DOHH2 (cell line): Measurements from ENCODE around the gene BSDC1.

Experiments used
- H3F3A ChIP-seq: fragments of 200-600 bp; sonication (generic), shearing (Covaris generic); 2 replicates; pipeline ENCODE4 v1.6.0; 2016; ENCODE audit warnings: antibody characterized with exemption, mild to moderate bottlenecking; ENCODE audit not compliant: control insufficient read depth, insufficient read depth
- H3K27ac ChIP-seq: fragments of 200-600 bp; sonication (generic); 2 replicates; pipeline ENCODE4 v1.5.1; 2014; ENCODE audit warnings: low read depth, mild to moderate bottlenecking, low read length, moderate library complexity
- H3K27me3 ChIP-seq: fragments of 200-600 bp; sonication (generic); 2 replicates; pipeline ENCODE4 v1.6.1; 2014; ENCODE audit warnings: mild to moderate bottlenecking, low read length, mixed read lengths; ENCODE audit not compliant: control insufficient read depth
- H3K36me3 ChIP-seq: fragments of 200-600 bp; sonication (generic); 2 replicates; pipeline ENCODE4 v1.6.1; 2014; ENCODE audit warnings: mild to moderate bottlenecking, low read length, moderate library complexity, mixed read lengths; ENCODE audit not compliant: control insufficient read depth
- H3K4me1 ChIP-seq: fragments of 200-600 bp; sonication (generic); 2 replicates; pipeline ENCODE4 v1.6.1; 2014; ENCODE audit warnings: mild to moderate bottlenecking, low read length, mixed read lengths; ENCODE audit not compliant: control insufficient read depth
- H3K4me2 ChIP-seq: fragments of 200-600 bp; sonication (generic); 2 replicates; pipeline ENCODE4 v1.6.0; 2014; ENCODE audit warnings: mild to moderate bottlenecking, low read length, moderate library complexity
- H3K4me3 ChIP-seq: fragments of 200-600 bp; sonication (generic); 2 replicates; pipeline ENCODE4 v1.5.1; 2014; ENCODE audit warnings: mild to moderate bottlenecking, low read length, mixed read lengths
- H3K79me2 ChIP-seq: fragments of 200-600 bp; sonication (generic); 2 replicates; pipeline ENCODE4 v1.6.1; 2014; ENCODE audit warnings: mild to moderate bottlenecking, low read length, mixed read lengths; ENCODE audit not compliant: control insufficient read depth
- H3K9me2 ChIP-seq: fragments of 200-600 bp; sonication (generic); replicated peaks from 2 replicates; pipeline ENCODE4 v1.6.1; 2014; ENCODE audit warnings: mild to moderate bottlenecking, low read length, mixed read lengths; ENCODE audit not compliant: control insufficient read depth
- H3K9me3 ChIP-seq: fragments of 200-600 bp; sonication (generic); 2 replicates; pipeline ENCODE4 v1.6.1; 2014; ENCODE audit warnings: antibody characterized with exemption, low read length, mixed read lengths; ENCODE audit not compliant: control insufficient read depth, insufficient read depth
- H4K20me1 ChIP-seq: fragments of 200-600 bp; sonication (generic); 2 replicates; pipeline ENCODE4 v1.6.0; 2014; ENCODE audit warnings: low read depth, mild to moderate bottlenecking, antibody characterized with exemption, low read length, moderate library complexity; ENCODE audit not compliant: control insufficient read depth, insufficient read depth
- EZH2phosphoT487 ChIP-seq: fragments of 200-600 bp; sonication (generic); IDR thresholded peaks from 2 replicates; pipeline ENCODE4 v1.6.1; 2017; ENCODE audit warnings: borderline replicate concordance, mild to moderate bottlenecking, antibody characterized with exemption, low read length, moderate library complexity, mixed read lengths
- TF ChIP-seq, protein P1 (sequence below): fragments of 200-600 bp; sonication (generic); IDR thresholded peaks from one replicate; pipeline ENCODE4 v1.5.1; 2014; ENCODE audit warnings: antibody characterized with exemption, mild to moderate bottlenecking, low read depth, low read length; ENCODE audit not compliant: poor library complexity, severe bottlenecking

Gene BSDC1

DNA sequence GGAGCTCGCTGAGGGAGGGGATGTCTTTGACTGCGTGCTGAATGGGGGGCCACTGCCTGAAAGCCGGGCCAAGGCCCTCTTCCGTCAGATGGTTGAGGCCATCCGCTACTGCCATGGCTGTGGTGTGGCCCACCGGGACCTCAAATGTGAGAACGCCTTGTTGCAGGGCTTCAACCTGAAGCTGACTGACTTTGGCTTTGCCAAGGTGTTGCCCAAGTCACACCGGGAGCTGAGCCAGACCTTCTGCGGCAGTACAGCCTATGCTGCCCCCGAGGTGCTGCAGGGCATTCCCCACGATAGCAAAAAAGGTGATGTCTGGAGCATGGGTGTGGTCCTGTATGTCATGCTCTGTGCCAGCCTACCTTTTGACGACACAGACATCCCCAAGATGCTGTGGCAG, 30.5 kb downstream of the BSDC1 start:
- Histone ChIP-seq H3K27ac (no peak overlapping the region), H3F3A (peaks cover 11% of the 10 kb centered on the region), H3K4me1 (peaks cover 27% of the 10 kb centered on the region), H4K20me1 (no peaks in the 10 kb centered on the region), H3K4me3 (no peak overlapping the region), H3K9me3 (no peaks in the 10 kb centered on the region), H3K9me2 (no peaks in the 10 kb centered on the region), H3K4me2 (no peak overlapping the region), H3K36me3 (peaks cover 23% of the 10 kb centered on the region; the same call in 1 of the 2 replicates), H3K79me2 (no peaks in the 10 kb centered on the region), H3K27me3 (no peaks in the 10 kb centered on the region)
- TF ChIP-seq EZH2phosphoT487: no peak
- TF ChIP-seq, protein P1, sequence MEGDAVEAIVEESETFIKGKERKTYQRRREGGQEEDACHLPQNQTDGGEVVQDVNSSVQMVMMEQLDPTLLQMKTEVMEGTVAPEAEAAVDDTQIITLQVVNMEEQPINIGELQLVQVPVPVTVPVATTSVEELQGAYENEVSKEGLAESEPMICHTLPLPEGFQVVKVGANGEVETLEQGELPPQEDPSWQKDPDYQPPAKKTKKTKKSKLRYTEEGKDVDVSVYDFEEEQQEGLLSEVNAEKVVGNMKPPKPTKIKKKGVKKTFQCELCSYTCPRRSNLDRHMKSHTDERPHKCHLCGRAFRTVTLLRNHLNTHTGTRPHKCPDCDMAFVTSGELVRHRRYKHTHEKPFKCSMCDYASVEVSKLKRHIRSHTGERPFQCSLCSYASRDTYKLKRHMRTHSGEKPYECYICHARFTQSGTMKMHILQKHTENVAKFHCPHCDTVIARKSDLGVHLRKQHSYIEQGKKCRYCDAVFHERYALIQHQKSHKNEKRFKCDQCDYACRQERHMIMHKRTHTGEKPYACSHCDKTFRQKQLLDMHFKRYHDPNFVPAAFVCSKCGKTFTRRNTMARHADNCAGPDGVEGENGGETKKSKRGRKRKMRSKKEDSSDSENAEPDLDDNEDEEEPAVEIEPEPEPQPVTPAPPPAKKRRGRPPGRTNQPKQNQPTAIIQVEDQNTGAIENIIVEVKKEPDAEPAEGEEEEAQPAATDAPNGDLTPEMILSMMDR: no peak

DNA sequence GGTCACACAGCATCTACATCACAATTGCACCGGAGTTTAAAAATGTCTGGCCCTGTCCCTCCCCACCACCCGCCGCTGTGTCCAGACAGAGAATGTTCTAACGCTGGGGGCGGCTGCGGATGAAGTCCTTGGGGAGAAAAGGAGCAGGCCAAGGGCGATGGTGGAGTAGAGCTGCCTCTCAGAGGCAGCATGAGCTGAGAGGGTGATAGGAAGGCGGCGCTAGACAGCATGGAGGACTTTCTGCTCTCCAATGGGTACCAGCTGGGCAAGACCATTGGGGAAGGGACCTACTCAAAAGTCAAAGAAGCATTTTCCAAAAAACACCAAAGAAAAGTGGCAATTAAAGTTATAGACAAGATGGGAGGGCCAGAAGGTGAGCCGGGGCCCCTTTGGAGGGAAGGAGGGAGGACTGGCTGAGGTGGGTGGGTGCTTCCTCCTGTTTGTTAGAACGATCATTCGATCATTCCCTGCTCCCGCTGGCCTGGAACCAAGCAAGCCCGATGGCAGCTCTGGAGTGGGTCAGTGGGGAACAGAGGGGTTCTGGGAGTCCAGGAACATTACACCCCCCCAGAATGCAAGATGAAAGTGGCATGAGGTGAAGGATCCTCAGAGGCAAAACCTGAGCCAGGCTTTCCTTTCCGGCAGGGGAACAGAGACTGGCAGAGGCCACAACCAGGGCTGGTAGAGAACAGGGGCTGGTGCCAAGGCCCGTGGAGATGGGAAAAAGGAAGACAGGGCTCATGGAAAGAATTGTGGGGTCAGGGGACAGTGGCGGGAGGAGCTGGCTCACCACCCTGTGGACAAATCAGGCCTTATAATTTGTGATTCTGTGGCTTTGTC, 31.5 kb downstream of the BSDC1 start, which contains the start of the genes FAM229A and TSSK3:
FAM229A (minus strand) TSS at position 12 of the 840 bp plus-strand sequence. CDS start 394 bp downstream, outside the sequence.
TSSK3 (plus strand) TSS at position 66 of the 840 bp plus-strand sequence; CDS start at position 229, 163 bp downstream.
- Histone ChIP-seq H3K79me2 (no peaks in the 10 kb centered on the region), H3K27me3 (no peaks in the 10 kb centered on the region), H3K4me2 (peak within 1 kb of the TSS; percentile 53), H3K9me2 (no peaks in the 10 kb centered on the region), H3K36me3 (peaks cover 18% of the 10 kb centered on the region; the same call in 1 of the 2 replicates), H3K4me3 (peak within 1 kb of the TSS; percentile 37), H3K9me3 (no peaks in the 10 kb centered on the region), H3F3A (peaks cover 15% of the 10 kb centered on the region), H4K20me1 (no peaks in the 10 kb centered on the region), H3K27ac (no peak within 1 kb of the TSS), H3K4me1 (peaks cover 27% of the 10 kb centered on the region)
- TF ChIP-seq, protein P1: no peak
- TF ChIP-seq EZH2phosphoT487: no peak

DNA sequence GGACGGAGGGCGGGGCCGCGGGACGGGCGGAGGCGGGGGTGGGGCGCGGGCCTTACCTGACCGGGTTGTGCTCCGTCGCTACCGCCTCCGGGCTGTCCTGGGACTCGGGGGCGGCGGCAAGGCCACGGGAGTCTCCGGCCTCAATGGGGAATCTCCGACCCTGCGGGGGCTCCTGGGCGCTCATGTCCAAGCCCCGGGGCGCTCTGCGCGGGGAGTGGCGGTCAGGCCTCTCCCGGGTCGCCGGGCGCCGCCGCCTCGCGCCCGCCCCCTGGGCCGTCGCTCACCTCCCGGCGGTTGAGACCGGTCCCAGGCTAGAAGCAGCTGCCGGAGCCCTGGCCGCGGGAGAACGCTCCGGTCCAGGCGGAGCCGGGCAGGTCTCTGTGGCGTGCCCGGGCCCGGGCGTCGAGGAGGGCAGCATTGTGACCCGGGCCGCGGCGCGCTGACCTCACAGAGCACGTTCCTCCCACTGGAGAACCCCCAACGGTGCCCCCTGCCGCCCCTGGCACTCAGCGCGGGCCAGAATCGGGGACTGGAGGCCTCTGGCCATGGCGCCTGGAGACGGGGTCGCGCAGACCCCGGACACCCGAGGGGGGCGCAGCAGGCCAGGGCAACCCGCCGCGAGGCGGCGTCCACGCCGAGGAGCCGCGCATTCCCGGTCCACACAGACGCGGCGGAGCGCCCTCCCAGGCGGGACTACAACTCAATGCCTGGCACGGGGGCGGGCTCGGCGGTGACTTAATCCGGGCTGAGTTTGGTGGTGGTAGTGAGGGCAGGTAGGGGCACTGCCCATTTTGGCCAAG, 32.4 kb downstream of the BSDC1 start:
- H3K36me3 ChIP-seq: peaks cover 12% of the 10 kb centered on the region; the same call in 1 of the 2 replicates
- H3F3A ChIP-seq: peaks cover 15% of the 10 kb centered on the region
- no peaks in the 10 kb centered on the region for H4K20me1 ChIP-seq
- H3K4me3 ChIP-seq: peak overlapping the region; percentile 37
- no peaks in the 10 kb centered on the region for H3K27me3 ChIP-seq
- peaks cover 27% of the 10 kb centered on the region for H3K4me1 ChIP-seq
- TF ChIP-seq EZH2phosphoT487: no peak
- TF ChIP-seq, protein P1: peak; percentile 22
- no peaks in the 10 kb centered on the region for H3K9me2 ChIP-seq
- H3K9me3 ChIP-seq: no peaks in the 10 kb centered on the region
- H3K4me2 ChIP-seq: peak overlapping the region; percentile 53
- no peak overlapping the region for H3K27ac ChIP-seq
- no peaks in the 10 kb centered on the region for H3K79me2 ChIP-seq
